Ascending aorta (tissue), 2 donors: ENCODE measurements around the gene EEF1AKMT4. TPM values are rescaled to one million over a fixed set of nuclear protein-coding genes. Genes with fewer than 3 reads are reported as not detected.
A peak's percentile ranks its signal among the peaks of the same experiment; 100 is the strongest.

Experiments
- DNase-seq, 2 donors: peaks; one replicate each; pipeline ENCODE4 v3.0.0-alpha.2; 2019; ENCODE audit warnings: low spot score in 2 of 2
- H3K27ac ChIP-seq, 2 donors: fragments of 200-600 bp; sonication (generic); one replicate each; pipeline ENCODE4 v1.5.1; 2016 to 2017; ENCODE audit warnings: mild to moderate bottlenecking in 1 of 2
- H3K27me3 ChIP-seq: fragments of 200-600 bp; sonication (generic); one replicate; pipeline ENCODE4 v1.5.1; 2017
- H3K36me3 ChIP-seq, 2 donors: fragments of 200-600 bp; sonication (generic); one replicate each; pipeline ENCODE4 v1.5.1; 2016
- H3K4me1 ChIP-seq, 2 donors: fragments of 200-600 bp; sonication (generic); one replicate each; pipeline ENCODE4 v1.5.1; 2016 to 2017; ENCODE audit warnings: mild to moderate bottlenecking in 1 of 2
- H3K4me3 ChIP-seq, 2 donors: fragments of 200-600 bp; sonication (generic); one replicate each; pipeline ENCODE4 v1.5.1; 2016 to 2017; ENCODE audit warnings: mild to moderate bottlenecking in 1 of 2
- H3K9me3 ChIP-seq, 2 donors: fragments of 200-600 bp; sonication (generic); one replicate each; pipeline ENCODE4 v1.5.1; 2016
- CTCF ChIP-seq, 3 experiments: fragments of 200-600 bp in 2 of 3; fragments of 450-650 bp in 1 of 3; sonication (generic) in 2 of 3; IDR thresholded peaks; one replicate each; pipeline ENCODE4 v1.5.1; 2016 to 2019; ENCODE audit warnings: antibody characterized with exemption in 3 of 3, mild to moderate bottlenecking in 1 of 3, moderate library complexity in 1 of 3
- intact Hi-C: fragments of 100-400 bp; cut with DNase I; formaldehyde crosslinking; loops from one replicate; pipeline ENCODE4 v1.15.1; 2023
- total RNA-seq: library from RNA; depleted of rRNA; stranded (reverse); fragments of >200 nt; gene quantifications from one replicate; pipeline ENCODE4 v1.1.0, GENCODE V29; 2016

Gene EEF1AKMT4
- total RNA-seq, 1 donor from 2014 or later: 4.8 TPM

- Histone ChIP-seq H3K27me3 (peaks cover 25% of the 10 kb centered on the region), H3K9me3 (no peaks in the 10 kb centered on the region), H3K27ac (no peak overlapping the region), H3K4me1 (peaks cover 10% of the 10 kb centered on the region in 2 donors), H3K36me3 (no peaks in the 10 kb centered on the region), H3K4me3 (peak overlapping the region; percentile 66 to 76)
- intact Hi-C loops: no loop called here
- DNase-seq: no peak
- no peak for TF ChIP-seq CTCF (IDR thresholded peaks at IDR 0.05)
Observed at GRCh38 chr3:184228376-184229137, 20.9 kb upstream of the EEF1AKMT4 start.

GRCh38 chr3:184229394-184230080 lies 19.9 kb upstream of the EEF1AKMT4 start, which contains the start of gene VWA5B2:
TSS of gene VWA5B2 (plus strand) at chr3:184229585. CDS start at chr3:184230529, 944 bp downstream.
- no peaks in the 10 kb centered on the region for H3K9me3 ChIP-seq
- peaks cover 10% of the 10 kb centered on the region in 2 donors for H3K4me1 ChIP-seq
- DNase-seq: no peak
- H3K36me3 ChIP-seq: no peaks in the 10 kb centered on the region
- peaks cover 25% of the 10 kb centered on the region for H3K27me3 ChIP-seq
- intact Hi-C loops: no loop called here
- peak; percentile 14 to 46 (median 33) for TF ChIP-seq CTCF (IDR thresholded peaks at IDR 0.05)
- peak within 1 kb of the TSS; percentile 66 to 76 for H3K4me3 ChIP-seq
- H3K27ac ChIP-seq: no peak within 1 kb of the TSS

GRCh38 chr3:184230081-184230602 lies 19.3 kb upstream of the EEF1AKMT4 start:
- H3K9me3 ChIP-seq: no peaks in the 10 kb centered on the region
- DNase-seq: no peak
- H3K4me3 ChIP-seq: peak overlapping the region; percentile 66 to 76
- no peak overlapping the region for H3K27ac ChIP-seq
- peaks cover 10% of the 10 kb centered on the region in 2 donors for H3K4me1 ChIP-seq
- H3K36me3 ChIP-seq: no peaks in the 10 kb centered on the region
- no peak for TF ChIP-seq CTCF (IDR thresholded peaks at IDR 0.05)
- H3K27me3 ChIP-seq: peaks cover 25% of the 10 kb centered on the region
- intact Hi-C loops: no loop called here

GRCh38 chr3:184230603-184231528 lies 18.6 kb upstream of the EEF1AKMT4 start:
- Histone ChIP-seq H3K4me1 (peaks cover 10% of the 10 kb centered on the region in 2 donors), H3K36me3 (no peaks in the 10 kb centered on the region), H3K27ac (no peak overlapping the region), H3K27me3 (peaks cover 25% of the 10 kb centered on the region), H3K9me3 (no peaks in the 10 kb centered on the region), H3K4me3 (peak overlapping the region; percentile 66 to 76)
- no peak for TF ChIP-seq CTCF (IDR thresholded peaks at IDR 0.05)
- no peak for DNase-seq
- intact Hi-C loops: no loop called here

- TF ChIP-seq CTCF (IDR thresholded peaks at IDR 0.05): no peak
- no peaks in the 10 kb centered on the region for H3K36me3 ChIP-seq
- intact Hi-C loops: no loop called here
- DNase-seq: no peak
- H3K4me1 ChIP-seq: peaks cover 10% of the 10 kb centered on the region in 2 donors
- peaks cover 25% of the 10 kb centered on the region for H3K27me3 ChIP-seq
- H3K9me3 ChIP-seq: no peaks in the 10 kb centered on the region
- no peak overlapping the region for H3K4me3 ChIP-seq
- H3K27ac ChIP-seq: no peak overlapping the region
Observed at GRCh38 chr3:184231671-184232070, 17.8 kb upstream of the EEF1AKMT4 start.
